HEK293 (cell line): ENCODE data around the gene NBDY.

Experiments
- CTCF ChIA-PET: fragments of 350-600 bp; formaldehyde crosslinking; extraction: SDS; loops from one replicate; lab custom pipeline; 2021; ENCODE audit warnings: antibody characterized with exemption; lab: Yijun Ruan, JAX
- POLR2A ChIA-PET: fragments of 300-600 bp; formaldehyde crosslinking; extraction: SDS; loops from one replicate; lab custom pipeline; 2020; ENCODE audit warnings: antibody characterized with exemption, inconsistent platforms; lab: Yijun Ruan, JAX
- H3K27ac ChIP-seq: fragments of 200-500 bp; sonication (Bioruptor generic); 2 replicates; pipeline ENCODE4 v1.5.1; 2014; ENCODE audit warnings: low read depth, low read length, control low read depth, inconsistent platforms; ENCODE audit errors: extremely low read depth
- H3K36me3 ChIP-seq, 2 experiments: fragments of 200-500 bp in 1 of 2; sonication (Bioruptor generic) in 1 of 2; 1 replicate in 1 of 2; 2 replicates in 1 of 2; pipeline ENCODE4 v1.5.1; 2014 to 2017; ENCODE audit warnings: inconsistent platforms in 2 of 2, low read length in 2 of 2; ENCODE audit not compliant: control insufficient read depth in 2 of 2, insufficient read depth in 1 of 2
- H3K4me1 ChIP-seq: fragments of 200-500 bp; sonication (Bioruptor generic); 2 replicates; pipeline ENCODE4 v1.5.1; 2014; ENCODE audit warnings: mild to moderate bottlenecking, low read length, inconsistent platforms; ENCODE audit not compliant: control insufficient read depth, insufficient read depth
- H3K4me3 ChIP-seq: 2 replicates; pipeline ENCODE4 v1.5.1; 2011; ENCODE audit warnings: low read depth, mild to moderate bottlenecking, control low read depth, low read length, moderate library complexity
- H3K9me3 ChIP-seq: fragments of 200-500 bp; sonication (Bioruptor generic); 2 replicates; pipeline ENCODE4 v1.5.1; 2014; ENCODE audit warnings: low read depth, low read length, inconsistent platforms; ENCODE audit not compliant: control insufficient read depth, insufficient read depth
- BCL6B ChIP-seq: fragments of 450-650 bp; formaldehyde crosslinking; IDR thresholded peaks from 2 replicates; pipeline ENCODE4 v1.5.1; 2017; ENCODE audit warnings: missing biosample characterization, missing genetic modification characterization
- ELK4 ChIP-seq: IDR thresholded peaks from 2 replicates; pipeline ENCODE4 v1.6.1; 2011; ENCODE audit warnings: mild to moderate bottlenecking, low read depth, low read length, borderline replicate concordance
- FEZF1 ChIP-seq: fragments of 450-650 bp; formaldehyde crosslinking; IDR thresholded peaks from 2 replicates; pipeline ENCODE4 v1.5.1; 2016; ENCODE audit warnings: missing biosample characterization, missing genetic modification characterization
- TCF7L2 ChIP-seq: IDR thresholded peaks from 2 replicates; pipeline ENCODE4 v1.6.1; 2011; ENCODE audit warnings: low read depth, mild to moderate bottlenecking, inconsistent platforms, low read length, moderate library complexity, borderline replicate concordance
- ZNF133 ChIP-seq: fragments of 450-650 bp; formaldehyde crosslinking; IDR thresholded peaks from 2 replicates; pipeline ENCODE4 v1.5.1; 2016; ENCODE audit warnings: missing biosample characterization, missing genetic modification characterization
- ZNF155 ChIP-seq: fragments of 450-650 bp; formaldehyde crosslinking; IDR thresholded peaks from 2 replicates; pipeline ENCODE4 v1.5.1; 2016; ENCODE audit warnings: missing biosample characterization, missing genetic modification characterization
- ZNF169 ChIP-seq: fragments of 450-650 bp; formaldehyde crosslinking; IDR thresholded peaks from 2 replicates; pipeline ENCODE4 v1.5.1; 2016; ENCODE audit warnings: missing biosample characterization, missing genetic modification characterization
- ZNF214 ChIP-seq: fragments of 450-650 bp; formaldehyde crosslinking; IDR thresholded peaks from 2 replicates; pipeline ENCODE4 v1.5.1; 2017; ENCODE audit warnings: missing biosample characterization, mild to moderate bottlenecking, missing genetic modification characterization, borderline replicate concordance
- ZNF223 ChIP-seq: fragments of 450-650 bp; formaldehyde crosslinking; IDR thresholded peaks from 2 replicates; pipeline ENCODE4 v1.5.1; 2016; ENCODE audit warnings: missing biosample characterization, missing genetic modification characterization
- ZNF280D ChIP-seq: fragments of 450-650 bp; formaldehyde crosslinking; IDR thresholded peaks from 2 replicates; pipeline ENCODE4 v1.5.1; 2016; ENCODE audit warnings: missing biosample characterization, missing genetic modification characterization
- ZNF311 ChIP-seq: fragments of 450-650 bp; formaldehyde crosslinking; IDR thresholded peaks from 2 replicates; pipeline ENCODE4 v1.5.1; 2017; ENCODE audit warnings: missing biosample characterization, missing genetic modification characterization, borderline replicate concordance
- ZNF391 ChIP-seq: fragments of 450-650 bp; formaldehyde crosslinking; IDR thresholded peaks from 2 replicates; pipeline ENCODE4 v1.5.1; 2016; ENCODE audit warnings: low read depth, missing biosample characterization, missing genetic modification characterization, borderline replicate concordance
- ZNF561 ChIP-seq: fragments of 450-650 bp; IDR thresholded peaks from 2 replicates; pipeline ENCODE4 v1.5.1; 2018; ENCODE audit warnings: missing biosample characterization, missing genetic modification characterization, borderline replicate concordance
- ZNF580 ChIP-seq: fragments of 450-650 bp; formaldehyde crosslinking; IDR thresholded peaks from 2 replicates; pipeline ENCODE4 v1.5.1; 2016; ENCODE audit warnings: missing biosample characterization, missing genetic modification characterization
- ZNF768 ChIP-seq: fragments of 450-650 bp; formaldehyde crosslinking; IDR thresholded peaks from 2 replicates; pipeline ENCODE4 v1.5.1; 2018; ENCODE audit warnings: missing biosample characterization, mild to moderate bottlenecking, missing genetic modification characterization
- ZSCAN16 ChIP-seq: fragments of 450-650 bp; formaldehyde crosslinking; IDR thresholded peaks from 2 replicates; pipeline ENCODE4 v1.5.1; 2016; ENCODE audit warnings: missing biosample characterization, missing genetic modification characterization
- ZSCAN4 ChIP-seq: fragments of 450-650 bp; formaldehyde crosslinking; IDR thresholded peaks from 2 replicates; pipeline ENCODE4 v1.5.1; 2017; ENCODE audit warnings: missing biosample characterization, missing genetic modification characterization

NBDY gene

GRCh38 chrX:56786889-56787733 is 58.1 kb downstream of the NBDY start:
- CTCF ChIA-PET, result interaction anchor here (0.6 to 1.2 kb wide), 3 partner anchors 53 to 597 kb away, joined by 3 to 9 read pairs (median 5); no protein-coding TSS in a partner anchor
- POLR2A ChIA-PET, result no interaction called here
- H3K27ac ChIP-seq, result no peak overlapping the region

GRCh38 chrX:56787734-56788152 is 58.7 kb downstream of the NBDY start:
- no peak overlapping the region for H3K27ac ChIP-seq
- no peak for TF ChIP-seq ZNF133 (tag by site-specific recombination)
- no peak for TF ChIP-seq ZNF169 (tag by site-specific recombination)
- TF ChIP-seq ZNF280D (tag by site-specific recombination), result no peak
- no peak for TF ChIP-seq ZNF223 (tag by site-specific recombination)
- TF ChIP-seq ZNF311 (tag by site-specific recombination), result no peak
- no peak for TF ChIP-seq TCF7L2
- TF ChIP-seq FEZF1 (tag by site-specific recombination), result no peak
- no peak for TF ChIP-seq ZNF214
- no peak for TF ChIP-seq ZSCAN16
- TF ChIP-seq ZNF561 (tag by site-specific recombination), result no peak
- no peak for TF ChIP-seq ZNF580 (tag by site-specific recombination)
- no peak for TF ChIP-seq BCL6B (tag by site-specific recombination)
- no peak for TF ChIP-seq ELK4
- H3K36me3 ChIP-seq, result peaks cover 0 to 24% of the 10 kb centered on the region in 2 experiments; a peak in 1 of 3 replicates
- ChIA-PET CTCF (interaction anchor here (0.6 to 1.5 kb wide), 7 partner anchors 54 to 1369 kb away, joined by 3 to 9 read pairs (median 3); no protein-coding TSS in a partner anchor), POLR2A (interaction anchor here (1.3 kb wide), 1 partner anchor 24 kb away, joined by 4 read pairs; no protein-coding TSS in a partner anchor)
- H3K9me3 ChIP-seq, result no peaks in the 10 kb centered on the region
- no peaks in the 10 kb centered on the region for H3K4me1 ChIP-seq
- no peak overlapping the region for H3K4me3 ChIP-seq

More at GRCh38 chrX:56786889-56787733, 58.1 kb downstream of the NBDY start:
- Histone ChIP-seq H3K4me1 (no peaks in the 10 kb centered on the region), H3K9me3 (no peaks in the 10 kb centered on the region), H3K36me3 (peaks cover 0 to 25% of the 10 kb centered on the region in 2 experiments; a peak in 1 of 3 replicates), H3K4me3 (no peak overlapping the region)
- TF ChIP-seq ZNF768 (tag by site-specific recombination) (no peak), ZSCAN4 (tag by site-specific recombination) (peak; percentile 73), ZNF391 (tag by site-specific recombination) (no peak), ZNF155 (tag by site-specific recombination) (no peak)
